K562 (cell line): ENCODE data around the gene CLTA. TPM values are rescaled to one million over a fixed set of nuclear protein-coding genes. Genes with fewer than 3 reads are reported as not detected.

Experiments used
- ATF3 ChIP-seq, 2 experiments: fragments of 450-650 bp in 1 of 2; sonication (generic) in 1 of 2; formaldehyde crosslinking in 1 of 2; IDR thresholded peaks in 1 of 2; conservative IDR thresholded peaks in 1 of 2; 2 replicates each; pipeline versions ENCODE4 v1.6.1 to v1.8.1; 2016 to 2023; ENCODE audit warnings: mild to moderate bottlenecking in 2 of 2, moderate library complexity in 2 of 2, inconsistent platforms in 1 of 2, missing genetic modification reagents in 1 of 2
- MXD1 ChIP-seq: fragments of 250-450 bp; sonication (Bioruptor Pico); IDR thresholded peaks from 2 replicates; pipeline ENCODE4 v1.8.0; 2021; ENCODE audit warnings: borderline replicate concordance, mild to moderate bottlenecking, moderate library complexity; ENCODE audit not compliant: poor library complexity, severe bottlenecking
- SMARCA4 ChIP-seq: fragments of 450-650 bp; IDR thresholded peaks from 2 replicates; pipeline ENCODE4 v1.6.1; 2016
- TSC22D4 ChIP-seq: fragments of 450-650 bp; IDR thresholded peaks from 2 replicates; pipeline ENCODE4 v1.6.1; 2016; ENCODE audit warnings: missing genetic modification characterization, missing biosample characterization, control low read depth
- U2AF1 ChIP-seq: fragments of 200-400 bp; formaldehyde crosslinking; optimal IDR thresholded peaks from 2 replicates; pipeline ENCODE3; 2017; ENCODE audit warnings: mild to moderate bottlenecking, low read depth, low read length, moderate library complexity
- ZC3H11A ChIP-seq: IDR thresholded peaks from 2 replicates; pipeline ENCODE4 v1.6.1; 2012; ENCODE audit warnings: low read depth, low read length, improper control_type of control experiment
- ZNF395 ChIP-seq: fragments of 200-800 bp; sonication (Bioruptor generic); IDR thresholded peaks from 2 replicates; pipeline ENCODE4 v1.6.1; 2017; ENCODE audit warnings: missing genetic modification characterization, missing compliant biosample characterization
- ZNF589 ChIP-seq: fragments of 200-800 bp; sonication (Bioruptor generic); IDR thresholded peaks from 2 replicates; pipeline ENCODE4 v1.6.1; 2016; ENCODE audit warnings: low read depth, missing genetic modification characterization, missing compliant biosample characterization
- ZNF644 ChIP-seq: fragments of 200-800 bp; sonication (Bioruptor generic); IDR thresholded peaks from 2 replicates; pipeline ENCODE4 v1.6.1; 2016; ENCODE audit warnings: low read depth, missing genetic modification characterization, missing compliant biosample characterization
- ZNF75A ChIP-seq: fragments of 450-650 bp; formaldehyde crosslinking; IDR thresholded peaks from 2 replicates; pipeline ENCODE4 v1.4.0; 2020; ENCODE audit warnings: mild to moderate bottlenecking
- polyA plus RNA-seq, 8 experiments: library from polyadenylated mRNA; depleted of rRNA in 4 of 8; stranded (reverse) in 5 of 8; unstranded in 3 of 8; fragments of >200 nt; fragmentation: Nextera tagmentation in 2 of 8; fragmentation: Illumina TruSeq in 1 of 8; extraction: Ambion mirVana in 2 of 8; extraction: Trizol in 1 of 8; gene quantifications; 2 replicates each; pipeline versions ENCODE4 v1.2.1 to v1.2.3, GENCODE V29; 2011 to 2014; ENCODE audit warnings: inconsistent platforms in 1 of 8, missing spikeins in 1 of 8
- total RNA-seq, 7 experiments: library from RNA; depleted of rRNA in 6 of 7; stranded (reverse); fragments of >200 nt in 6 of 7; fragmentation: Illumina TruSeq in 2 of 7; extraction: Trizol in 2 of 7; gene quantifications; 2 replicates each; pipeline versions ENCODE4 v1.2.1 to v1.2.3, GENCODE V29; 2011 to 2021; ENCODE audit warnings: low replicate concordance in 1 of 7

CLTA gene
- total and polyA plus RNA-seq, 9 of the 15 experiments (the other 6 are each of a cell fraction or from before 2014, with no cell fraction given) = 37.8 to 219 (median 144) TPM

GRCh38 chr9:36222449-36222848, 31.7 kb downstream of the CLTA start (continued):
- TF ChIP-seq ZNF395 (CRISPR knock-in tag) = no peak
- no peak for TF ChIP-seq ZNF75A
- TF ChIP-seq U2AF1 = no peak
- TF ChIP-seq ZNF644 (tag) = no peak
- no peak for TF ChIP-seq MXD1 (CRISPR knock-in tag)
- TF ChIP-seq SMARCA4 = no peak
- TF ChIP-seq ZNF589 (CRISPR knock-in tag) = no peak
- no peak for TF ChIP-seq ATF3 (IDR thresholded peaks at IDR 0.05)
- TF ChIP-seq ATF3 (CRISPR knock-in tag; conservative IDR thresholded peaks at IDR 0.05) = no peak
- no peak for TF ChIP-seq TSC22D4
- no peak for TF ChIP-seq ZC3H11A
